HEK293 (cell line): ENCODE results near the gene PLEKHM1.

Experiments
- CTCF ChIA-PET: fragments of 350-600 bp; formaldehyde crosslinking; extraction: SDS; loops from one replicate; lab custom pipeline; 2021; ENCODE audit warnings: antibody characterized with exemption; lab: Yijun Ruan, JAX
- POLR2A ChIA-PET: fragments of 300-600 bp; formaldehyde crosslinking; extraction: SDS; loops from one replicate; lab custom pipeline; 2020; ENCODE audit warnings: antibody characterized with exemption, inconsistent platforms; lab: Yijun Ruan, JAX
- H3K27ac ChIP-seq: fragments of 200-500 bp; sonication (Bioruptor generic); 2 replicates; pipeline ENCODE4 v1.5.1; 2014; ENCODE audit warnings: low read depth, low read length, control low read depth, inconsistent platforms; ENCODE audit errors: extremely low read depth
- H3K36me3 ChIP-seq, 2 experiments: fragments of 200-500 bp in 1 of 2; sonication (Bioruptor generic) in 1 of 2; 1 replicate in 1 of 2; 2 replicates in 1 of 2; pipeline ENCODE4 v1.5.1; 2014 to 2017; ENCODE audit warnings: inconsistent platforms in 2 of 2, low read length in 2 of 2; ENCODE audit not compliant: control insufficient read depth in 2 of 2, insufficient read depth in 1 of 2
- H3K4me1 ChIP-seq: fragments of 200-500 bp; sonication (Bioruptor generic); 2 replicates; pipeline ENCODE4 v1.5.1; 2014; ENCODE audit warnings: mild to moderate bottlenecking, low read length, inconsistent platforms; ENCODE audit not compliant: control insufficient read depth, insufficient read depth
- H3K4me3 ChIP-seq: 2 replicates; pipeline ENCODE4 v1.5.1; 2011; ENCODE audit warnings: low read depth, mild to moderate bottlenecking, control low read depth, low read length, moderate library complexity
- H3K9me3 ChIP-seq: fragments of 200-500 bp; sonication (Bioruptor generic); 2 replicates; pipeline ENCODE4 v1.5.1; 2014; ENCODE audit warnings: low read depth, low read length, inconsistent platforms; ENCODE audit not compliant: control insufficient read depth, insufficient read depth
- INSM2 ChIP-seq: fragments of 450-650 bp; formaldehyde crosslinking; IDR thresholded peaks from 2 replicates; pipeline ENCODE4 v1.5.1; 2016; ENCODE audit warnings: missing biosample characterization, missing genetic modification characterization
- KLF8 ChIP-seq: fragments of 450-650 bp; formaldehyde crosslinking; IDR thresholded peaks from 2 replicates; pipeline ENCODE4 v1.5.1; 2016; ENCODE audit warnings: missing biosample characterization, missing genetic modification characterization
- PRDM1 ChIP-seq: fragments of 450-650 bp; formaldehyde crosslinking; IDR thresholded peaks from 2 replicates; pipeline ENCODE4; 2016; ENCODE audit warnings: missing biosample characterization, missing genetic modification characterization
- PRDM4 ChIP-seq: fragments of 450-650 bp; formaldehyde crosslinking; IDR thresholded peaks from 2 replicates; pipeline ENCODE4 v1.5.1; 2017; ENCODE audit warnings: missing biosample characterization, missing genetic modification characterization
- REPIN1 ChIP-seq: fragments of 450-650 bp; formaldehyde crosslinking; IDR thresholded peaks from 2 replicates; pipeline ENCODE4 v1.5.1; 2017; ENCODE audit warnings: missing biosample characterization, missing genetic modification characterization, low read depth
- SP2 ChIP-seq: fragments of 450-650 bp; formaldehyde crosslinking; IDR thresholded peaks from 2 replicates; pipeline ENCODE4 v1.5.1; 2016; ENCODE audit warnings: missing biosample characterization, missing genetic modification characterization
- ZBTB48 ChIP-seq: fragments of 450-650 bp; formaldehyde crosslinking; IDR thresholded peaks from 2 replicates; pipeline ENCODE4 v1.5.1; 2016; ENCODE audit warnings: missing biosample characterization, missing genetic modification characterization
- ZFP69B ChIP-seq: fragments of 450-650 bp; formaldehyde crosslinking; IDR thresholded peaks from 2 replicates; pipeline ENCODE4 v1.5.1; 2016; ENCODE audit warnings: missing biosample characterization, missing genetic modification characterization
- ZNF239 ChIP-seq: fragments of 450-650 bp; formaldehyde crosslinking; IDR thresholded peaks from 2 replicates; pipeline ENCODE4 v1.5.1; 2016; ENCODE audit warnings: missing biosample characterization, missing genetic modification characterization
- ZNF473 ChIP-seq: fragments of 450-650 bp; formaldehyde crosslinking; IDR thresholded peaks from 2 replicates; pipeline ENCODE4 v1.5.1; 2017; ENCODE audit warnings: missing biosample characterization, missing genetic modification characterization
- ZNF544 ChIP-seq: fragments of 450-650 bp; formaldehyde crosslinking; IDR thresholded peaks from 2 replicates; pipeline ENCODE4 v1.5.0; 2017; ENCODE audit warnings: missing biosample characterization, missing genetic modification characterization
- ZNF76 ChIP-seq: fragments of 450-650 bp; formaldehyde crosslinking; IDR thresholded peaks from 2 replicates; pipeline ENCODE4; 2016; ENCODE audit warnings: low read depth, missing biosample characterization, missing genetic modification characterization, borderline replicate concordance
- ZXDB ChIP-seq: fragments of 450-650 bp; formaldehyde crosslinking; IDR thresholded peaks from 2 replicates; pipeline ENCODE4 v1.5.1; 2016; ENCODE audit warnings: missing biosample characterization, missing genetic modification characterization
- TF ChIP-seq, protein P1 (sequence below): fragments of 450-650 bp; formaldehyde crosslinking; IDR thresholded peaks from 2 replicates; pipeline ENCODE4 v1.5.1; 2016; ENCODE audit warnings: missing biosample characterization, missing genetic modification characterization
- TF ChIP-seq, protein P2 (sequence below): fragments of 450-650 bp; formaldehyde crosslinking; IDR thresholded peaks from 2 replicates; pipeline ENCODE4 v1.5.1; 2016; ENCODE audit warnings: missing biosample characterization, missing genetic modification characterization

Gene PLEKHM1

DNA sequence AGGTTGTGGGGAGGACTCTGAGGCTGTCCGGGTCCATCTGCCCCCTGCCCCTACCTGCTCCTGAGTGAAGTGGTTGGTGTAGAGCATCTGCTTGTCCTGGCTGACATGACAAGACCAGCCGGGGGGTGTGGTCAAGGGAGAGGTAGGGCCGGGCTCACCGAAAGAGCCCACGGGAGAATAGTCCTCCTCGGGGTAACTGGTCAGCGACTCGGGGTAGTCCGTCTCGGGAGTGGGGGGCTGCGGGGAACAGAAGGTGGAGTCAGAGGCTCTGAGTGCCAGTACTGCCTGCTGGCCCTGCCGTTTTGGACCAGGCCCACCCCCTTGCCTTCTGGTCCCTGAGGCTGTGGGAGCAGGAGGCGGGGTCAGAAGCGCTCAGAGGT is 85.7 kb downstream of the PLEKHM1 start (continued):
- TF ChIP-seq PRDM4 (tag by site-specific recombination) (no peak), PRDM1 (tag by site-specific recombination) (no peak), ZFP69B (tag by site-specific recombination) (no peak), ZNF544 (tag by site-specific recombination) (no peak), INSM2 (no peak)

- CTCF ChIA-PET = interaction anchor here (1.2 to 18.4 kb wide), 3 partner anchors 9 to 21 kb away, joined by 3 to 201 read pairs (median 6); no protein-coding TSS in a partner anchor
- POLR2A ChIA-PET = interaction anchor here (1.1 kb wide), 1 partner anchor 21 kb away, joined by 3 read pairs; no protein-coding TSS in a partner anchor
- H3K4me3 ChIP-seq = no peak overlapping the region
- no peak overlapping the region for H3K27ac ChIP-seq
- H3K4me1 ChIP-seq = no peaks in the 10 kb centered on the region
- H3K9me3 ChIP-seq = no peaks in the 10 kb centered on the region
- H3K36me3 ChIP-seq = peaks cover 8 to 56% of the 10 kb centered on the region in 2 experiments; a peak in 2 of 3 replicates
- no peak for TF ChIP-seq REPIN1 (tag by site-specific recombination)
These were observed 86.5 kb downstream of the PLEKHM1 start for GRCh38 chr17:45403906-45404490.

- POLR2A ChIA-PET = no interaction called here
- TF ChIP-seq SP2 (tag by site-specific recombination) (no peak), ZNF76 (tag by site-specific recombination) (no peak), ZBTB48 (tag by site-specific recombination) (no peak), ZNF473 (tag by site-specific recombination) (no peak), KLF8 (tag by site-specific recombination) (no peak), ZXDB (tag by site-specific recombination) (no peak), ZNF239 (no peak)
- TF ChIP-seq, protein P1, sequence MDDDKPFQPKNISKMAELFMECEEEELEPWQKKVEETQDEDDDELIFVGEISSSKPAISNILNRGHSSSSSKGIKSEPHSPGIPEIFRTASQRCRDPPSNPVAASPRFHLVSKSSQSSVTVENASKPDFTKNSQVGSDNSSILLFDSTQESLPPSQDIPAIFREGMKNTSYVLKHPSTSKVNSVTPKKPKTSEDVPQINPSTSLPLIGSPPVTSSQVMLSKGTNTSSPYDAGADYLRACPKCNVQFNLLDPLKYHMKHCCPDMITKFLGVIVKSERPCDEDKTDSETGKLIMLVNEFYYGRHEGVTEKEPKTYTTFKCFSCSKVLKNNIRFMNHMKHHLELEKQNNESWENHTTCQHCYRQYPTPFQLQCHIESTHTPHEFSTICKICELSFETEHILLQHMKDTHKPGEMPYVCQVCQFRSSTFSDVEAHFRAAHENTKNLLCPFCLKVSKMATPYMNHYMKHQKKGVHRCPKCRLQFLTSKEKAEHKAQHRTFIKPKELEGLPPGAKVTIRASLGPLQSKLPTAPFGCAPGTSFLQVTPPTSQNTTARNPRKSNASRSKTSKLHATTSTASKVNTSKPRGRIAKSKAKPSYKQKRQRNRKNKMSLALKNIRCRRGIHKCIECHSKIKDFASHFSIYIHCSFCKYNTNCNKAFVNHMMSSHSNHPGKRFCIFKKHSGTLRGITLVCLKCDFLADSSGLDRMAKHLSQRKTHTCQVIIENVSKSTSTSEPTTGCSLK (tag by site-specific recombination) = no peak
- TF ChIP-seq, protein P2, sequence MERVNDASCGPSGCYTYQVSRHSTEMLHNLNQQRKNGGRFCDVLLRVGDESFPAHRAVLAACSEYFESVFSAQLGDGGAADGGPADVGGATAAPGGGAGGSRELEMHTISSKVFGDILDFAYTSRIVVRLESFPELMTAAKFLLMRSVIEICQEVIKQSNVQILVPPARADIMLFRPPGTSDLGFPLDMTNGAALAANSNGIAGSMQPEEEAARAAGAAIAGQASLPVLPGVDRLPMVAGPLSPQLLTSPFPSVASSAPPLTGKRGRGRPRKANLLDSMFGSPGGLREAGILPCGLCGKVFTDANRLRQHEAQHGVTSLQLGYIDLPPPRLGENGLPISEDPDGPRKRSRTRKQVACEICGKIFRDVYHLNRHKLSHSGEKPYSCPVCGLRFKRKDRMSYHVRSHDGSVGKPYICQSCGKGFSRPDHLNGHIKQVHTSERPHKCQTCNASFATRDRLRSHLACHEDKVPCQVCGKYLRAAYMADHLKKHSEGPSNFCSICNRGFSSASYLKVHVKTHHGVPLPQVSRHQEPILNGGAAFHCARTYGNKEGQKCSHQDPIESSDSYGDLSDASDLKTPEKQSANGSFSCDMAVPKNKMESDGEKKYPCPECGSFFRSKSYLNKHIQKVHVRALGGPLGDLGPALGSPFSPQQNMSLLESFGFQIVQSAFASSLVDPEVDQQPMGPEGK (tag by site-specific recombination) = no peak
- CTCF ChIA-PET = interaction anchor here (1.2 to 18.4 kb wide), 2 partner anchors 18 to 22 kb away, joined by 4 to 201 read pairs; no protein-coding TSS in a partner anchor
- Histone ChIP-seq H3K4me1 (no peaks in the 10 kb centered on the region), H3K27ac (no peak overlapping the region), H3K4me3 (no peak overlapping the region), H3K9me3 (no peaks in the 10 kb centered on the region), H3K36me3 (peaks cover 8 to 62% of the 10 kb centered on the region in 2 experiments; a peak in 2 of 3 replicates)
These were observed 87.6 kb downstream of the PLEKHM1 start for GRCh38 chr17:45402916-45403315.
